Thyroid gland (tissue), 4 donors: ENCODE results near the gene CSNK1E.

Experiments used
- POLR2A ChIP-seq, 2 donors: fragments of 450-650 bp; IDR thresholded peaks; one replicate each; pipeline ENCODE4 v1.6.1; 2017; ENCODE audit warnings: antibody characterized with exemption in 2 of 2, mild to moderate bottlenecking in 2 of 2, moderate library complexity in 1 of 2
- TF ChIP-seq, protein P1 (sequence below), 6 experiments: fragments of 200-600 bp in 3 of 6; fragments of 450-650 bp in 3 of 6; sonication (generic) in 3 of 6; IDR thresholded peaks; one replicate each; pipeline ENCODE4 v1.5.1; 2016 to 2019; ENCODE audit warnings: antibody characterized with exemption in 6 of 6, mild to moderate bottlenecking in 2 of 6, inconsistent platforms in 1 of 6, moderate library complexity in 1 of 6

DNA sequence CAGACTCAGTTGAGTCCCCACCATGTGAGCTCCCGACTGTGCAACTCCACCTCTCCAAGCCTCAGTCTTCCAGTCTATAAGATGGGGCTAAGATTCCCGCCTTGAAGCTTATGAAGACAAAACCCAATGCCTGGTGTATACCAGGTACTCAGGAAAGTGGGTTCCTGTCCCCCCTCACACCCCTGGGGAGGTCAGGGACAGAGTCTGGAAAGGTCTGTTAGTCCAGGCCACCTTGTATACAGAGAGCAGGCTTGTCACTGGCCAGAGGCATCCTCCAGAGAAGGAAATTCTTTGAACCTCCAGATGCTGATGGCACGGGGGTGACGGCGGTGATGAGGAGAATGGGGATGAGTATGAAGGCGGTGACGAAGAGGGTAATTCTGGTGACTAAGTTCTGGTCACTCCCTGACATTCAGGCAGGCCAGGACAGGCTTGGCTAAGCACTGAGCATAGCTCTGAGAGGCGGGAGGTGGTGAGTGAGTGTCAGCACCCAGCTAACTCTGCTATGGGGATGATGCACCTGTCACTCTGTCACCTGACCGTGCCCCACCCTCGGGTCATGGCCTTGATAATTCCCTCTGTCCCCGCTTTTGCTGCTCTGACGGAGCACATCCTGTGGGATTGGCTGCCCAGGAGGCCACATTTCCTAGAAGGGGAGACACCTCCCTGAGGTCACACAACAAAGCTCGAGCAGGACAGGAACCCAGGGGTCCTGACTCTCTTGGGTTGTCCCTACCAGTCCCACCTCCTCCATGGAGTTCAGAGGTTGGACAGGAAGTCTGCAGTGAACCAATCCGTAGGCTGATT is 30.9 kb upstream of the CSNK1E start:
- no peak for TF ChIP-seq POLR2A (IDR thresholded peaks at IDR 0.05)
- TF ChIP-seq, protein P1, sequence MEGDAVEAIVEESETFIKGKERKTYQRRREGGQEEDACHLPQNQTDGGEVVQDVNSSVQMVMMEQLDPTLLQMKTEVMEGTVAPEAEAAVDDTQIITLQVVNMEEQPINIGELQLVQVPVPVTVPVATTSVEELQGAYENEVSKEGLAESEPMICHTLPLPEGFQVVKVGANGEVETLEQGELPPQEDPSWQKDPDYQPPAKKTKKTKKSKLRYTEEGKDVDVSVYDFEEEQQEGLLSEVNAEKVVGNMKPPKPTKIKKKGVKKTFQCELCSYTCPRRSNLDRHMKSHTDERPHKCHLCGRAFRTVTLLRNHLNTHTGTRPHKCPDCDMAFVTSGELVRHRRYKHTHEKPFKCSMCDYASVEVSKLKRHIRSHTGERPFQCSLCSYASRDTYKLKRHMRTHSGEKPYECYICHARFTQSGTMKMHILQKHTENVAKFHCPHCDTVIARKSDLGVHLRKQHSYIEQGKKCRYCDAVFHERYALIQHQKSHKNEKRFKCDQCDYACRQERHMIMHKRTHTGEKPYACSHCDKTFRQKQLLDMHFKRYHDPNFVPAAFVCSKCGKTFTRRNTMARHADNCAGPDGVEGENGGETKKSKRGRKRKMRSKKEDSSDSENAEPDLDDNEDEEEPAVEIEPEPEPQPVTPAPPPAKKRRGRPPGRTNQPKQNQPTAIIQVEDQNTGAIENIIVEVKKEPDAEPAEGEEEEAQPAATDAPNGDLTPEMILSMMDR (IDR thresholded peaks at IDR 0.05): no peak
